GM12864 (cell line): Measurements from ENCODE around the gene EIF1AD.

Experiments
- DNase-seq: peaks from one replicate; pipeline ENCODE4 v3.0.0-alpha.2; 2011; ENCODE audit warnings: low read depth
- H3K4me3 ChIP-seq: 2 replicates; pipeline ENCODE4 v1.5.1; 2011; ENCODE audit warnings: mild to moderate bottlenecking, low read depth, low read length, control low read depth
- CTCF ChIP-seq: IDR thresholded peaks from 2 replicates; pipeline ENCODE4 v1.5.1; 2011; ENCODE audit warnings: low read depth, mild to moderate bottlenecking, moderate library complexity, low read length, control low read depth, inconsistent platforms; ENCODE audit errors: missing control alignments

Gene EIF1AD

GRCh38 chr11:65982824-65983588 is 19.0 kb downstream of the EIF1AD start:
- no peak for TF ChIP-seq CTCF
- no peak overlapping the region for H3K4me3 ChIP-seq
- no peak for DNase-seq

DNA sequence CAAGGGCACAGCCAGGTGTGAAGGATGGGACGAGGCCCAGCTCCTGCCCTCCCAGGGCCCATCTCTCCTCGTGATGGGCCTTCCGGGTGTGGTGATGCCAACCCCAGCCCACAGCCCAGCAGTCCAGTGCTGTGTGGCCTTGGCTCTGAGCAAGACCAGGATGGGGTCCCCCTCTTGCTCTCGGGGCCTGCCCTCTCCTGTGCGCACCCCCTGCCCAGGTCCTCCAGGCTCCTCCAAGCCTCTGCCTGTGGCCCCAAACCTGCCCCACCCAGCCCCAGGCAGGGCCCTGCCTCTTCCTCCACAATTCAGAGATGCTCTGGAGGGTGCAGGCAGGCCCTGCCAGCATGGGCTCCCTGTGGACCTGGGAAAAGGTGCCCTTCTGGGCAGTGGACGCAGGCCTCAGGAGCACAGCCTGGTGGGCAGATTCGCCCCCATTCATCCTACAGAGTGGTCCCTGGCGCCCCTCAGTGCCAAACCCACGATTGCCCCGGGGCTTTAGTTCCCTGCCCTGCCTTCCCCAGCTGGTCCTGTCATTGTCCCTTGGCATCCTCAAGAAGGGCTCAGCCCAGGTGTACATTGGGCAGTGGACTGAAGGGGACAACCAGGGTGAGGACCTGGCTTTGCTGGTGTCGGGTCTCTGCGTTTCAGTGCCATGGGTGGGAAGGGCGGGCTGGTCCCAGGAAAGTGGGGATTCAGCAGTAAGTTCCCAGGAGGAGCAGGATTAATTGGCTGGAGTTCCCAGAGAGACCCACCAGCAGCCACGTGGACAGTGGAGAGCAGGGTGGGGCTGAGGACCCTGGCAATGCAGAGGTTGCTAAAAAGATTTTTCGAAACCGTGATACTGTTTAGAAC is 19.8 kb downstream of the EIF1AD start:
- no peak overlapping the region for H3K4me3 ChIP-seq
- no peak for TF ChIP-seq CTCF
- DNase-seq = no peak

GRCh38 chr11:65981101-65981740 is 20.7 kb downstream of the EIF1AD start:
- DNase-seq = no peak
- TF ChIP-seq CTCF = no peak
- H3K4me3 ChIP-seq = no peak overlapping the region

- TF ChIP-seq CTCF = no peak
- no peak overlapping the region for H3K4me3 ChIP-seq
- DNase-seq = no peak
Observed at GRCh38 chr11:65979261-65979759, 22.6 kb downstream of the EIF1AD start.

GRCh38 chr11:65978391-65979238 is 23.3 kb downstream of the EIF1AD start:
- TF ChIP-seq CTCF = no peak
- no peak for DNase-seq
- no peak overlapping the region for H3K4me3 ChIP-seq
